Liver (tissue), 9 donors: ENCODE measurements around the gene RARRES1. TPM values are rescaled to one million over a fixed set of nuclear protein-coding genes. Genes with fewer than 3 reads are reported as not detected.

Source experiments
- DNase-seq: peaks from one replicate; pipeline ENCODE4 v3.0.0-alpha.2; 2017; ENCODE audit warnings: low spot score
- H3K27ac ChIP-seq, 2 donors: one replicate each; pipeline ENCODE4 v1.7.0; 2013; ENCODE audit warnings: inconsistent platforms in 2 of 2, low read length in 2 of 2, control low read depth in 1 of 2, low read depth in 1 of 2, mild to moderate bottlenecking in 1 of 2
- H3K27me3 ChIP-seq, 4 donors: one replicate each; pipeline versions ENCODE4 v1.6.1 to v1.7.0; 2013; ENCODE audit warnings: low read length in 3 of 4, inconsistent platforms in 1 of 4, mild to moderate bottlenecking in 1 of 4, moderate library complexity in 1 of 4; ENCODE audit not compliant: control insufficient read depth in 4 of 4, insufficient read depth in 4 of 4
- H3K36me3 ChIP-seq, 4 donors: one replicate each; pipeline versions ENCODE4 v1.6.1 to v1.7.0; 2013; ENCODE audit warnings: low read length in 3 of 4, mild to moderate bottlenecking in 3 of 4, low read depth in 1 of 4, moderate library complexity in 1 of 4; ENCODE audit not compliant: control insufficient read depth in 4 of 4, insufficient read depth in 3 of 4
- H3K4me1 ChIP-seq, 4 donors: one replicate each; pipeline versions ENCODE4 v1.6.1 to v1.7.0; 2013; ENCODE audit warnings: low read length in 3 of 4, mild to moderate bottlenecking in 3 of 4, moderate library complexity in 1 of 4; ENCODE audit not compliant: control insufficient read depth in 4 of 4, insufficient read depth in 4 of 4
- H3K4me3 ChIP-seq, 3 donors: one replicate each; pipeline versions ENCODE4 v1.6.1 to v1.7.0; 2013; ENCODE audit warnings: low read length in 3 of 3, control low read depth in 1 of 3, low read depth in 1 of 3, mild to moderate bottlenecking in 1 of 3
- H3K9ac ChIP-seq, 2 donors: one replicate each; pipeline ENCODE4 v1.7.0; 2013; ENCODE audit warnings: low read length in 2 of 2, mild to moderate bottlenecking in 2 of 2, moderate library complexity in 2 of 2, control low read depth in 1 of 2, low read depth in 1 of 2
- H3K9me3 ChIP-seq, 4 donors: one replicate each; pipeline versions ENCODE4 v1.6.1 to v1.7.0; 2013; ENCODE audit warnings: low read length in 3 of 4; ENCODE audit not compliant: control insufficient read depth in 4 of 4
- ATF3 ChIP-seq: IDR thresholded peaks from 2 replicates; pipeline ENCODE4 v1.6.1; 2016; ENCODE audit warnings: antibody characterized with exemption
- CTCF ChIP-seq: fragments of 150-350 bp; IDR thresholded peaks from 2 replicates; pipeline ENCODE4 v1.5.1; 2017; ENCODE audit warnings: improper control_type of control experiment, low read depth, low read length; ENCODE audit not compliant: missing input control
- EGR1 ChIP-seq, 2 donors: IDR thresholded peaks; 2 replicates each; pipeline ENCODE4 v1.6.1; 2016 to 2018; ENCODE audit warnings: antibody characterized with exemption in 2 of 2, low read depth in 2 of 2
- FOXA1 ChIP-seq: IDR thresholded peaks from 2 replicates; pipeline ENCODE4 v1.6.1; 2016; ENCODE audit warnings: antibody characterized with exemption
- FOXA2 ChIP-seq: IDR thresholded peaks from 2 replicates; pipeline ENCODE4 v1.6.1; 2016; ENCODE audit warnings: antibody characterized with exemption
- GABPA ChIP-seq, 2 donors: IDR thresholded peaks in 1 of 2; conservative IDR thresholded peaks in 1 of 2; 2 replicates each; pipeline ENCODE4 v1.6.1; 2016; ENCODE audit warnings: antibody characterized with exemption in 2 of 2, mild to moderate bottlenecking in 1 of 2, moderate library complexity in 1 of 2
- HNF4G ChIP-seq: IDR thresholded peaks from 2 replicates; pipeline ENCODE4 v1.6.1; 2016; ENCODE audit warnings: antibody characterized with exemption
- JUND ChIP-seq, 2 donors: IDR thresholded peaks; 2 replicates each; pipeline ENCODE4 v1.6.1; 2016; ENCODE audit warnings: antibody characterized with exemption in 2 of 2
- MAX ChIP-seq: IDR thresholded peaks from 2 replicates; pipeline ENCODE4 v1.6.1; 2016; ENCODE audit warnings: antibody characterized with exemption
- NR2F2 ChIP-seq: IDR thresholded peaks from 2 replicates; pipeline ENCODE4 v1.6.1; 2016; ENCODE audit warnings: antibody characterized with exemption
- RAD21 ChIP-seq, 2 donors: IDR thresholded peaks; 2 replicates each; pipeline ENCODE4 v1.6.1; 2016; ENCODE audit warnings: antibody characterized with exemption in 2 of 2, mild to moderate bottlenecking in 2 of 2
- REST ChIP-seq: IDR thresholded peaks from 2 replicates; pipeline ENCODE4 v1.6.1; 2016; ENCODE audit warnings: antibody characterized with exemption, mild to moderate bottlenecking
- RXRA ChIP-seq, 2 donors: IDR thresholded peaks; 2 replicates each; pipeline ENCODE4 v1.6.1; 2017 to 2018; ENCODE audit warnings: antibody characterized with exemption in 2 of 2, mild to moderate bottlenecking in 1 of 2
- SP1 ChIP-seq: IDR thresholded peaks from 2 replicates; pipeline ENCODE4 v1.6.1; 2018; ENCODE audit warnings: antibody characterized with exemption, mild to moderate bottlenecking
- TAF1 ChIP-seq: conservative IDR thresholded peaks from 2 replicates; pipeline ENCODE4 v1.6.1; 2016; ENCODE audit warnings: antibody characterized with exemption, mild to moderate bottlenecking
- YY1 ChIP-seq: IDR thresholded peaks from 2 replicates; pipeline ENCODE4 v1.6.1; 2016; ENCODE audit warnings: antibody characterized with exemption, mild to moderate bottlenecking
- ZBTB33 ChIP-seq: IDR thresholded peaks from 2 replicates; pipeline ENCODE4 v1.6.1; 2016; ENCODE audit warnings: antibody characterized with exemption
- WGBS: extraction: QIAGEN DNeasy Blood & Tissue Kit; methylation state at CpG from one replicate; pipeline ENCODE4 v1.1.7; 2013; 5-methylcytosine and 5-hydroxymethylcytosine counted together
- polyA plus RNA-seq, 2 donors: library from polyadenylated mRNA; stranded (reverse) in 1 of 2; unstranded in 1 of 2; fragments of 200-250 nt in 1 of 2; fragments of >200 nt in 1 of 2; fragmentation: Nextera tagmentation in 1 of 2; extraction: Ambion mirVana in 1 of 2; gene quantifications; one replicate each; pipeline versions ENCODE4 v1.2.1 to v1.2.3, GENCODE V29; 2013 to 2015
- total RNA-seq, 2 donors: library from RNA; depleted of rRNA; stranded (reverse); fragments of >200 nt; gene quantifications; one replicate each; pipeline ENCODE4 v1.2.3, GENCODE V29; 2014
- donor health status: healthy.
- donor health status: healthy.
- donor health status: healthy.
- donor health status: healthy.
- donor health status: healthy.

RARRES1 gene
- total and polyA plus RNA-seq, 4 donors, result 0.92 to 6.9 (median 2.4) TPM

- no peaks in the 10 kb centered on the region for H3K36me3 ChIP-seq
- H3K27ac ChIP-seq, result no peak overlapping the region
- WGBS, result 98% methylated on average over 6 of the region's 6 CpGs
- no peaks in the 10 kb centered on the region for H3K27me3 ChIP-seq
- H3K9me3 ChIP-seq, result no peaks in the 10 kb centered on the region
- no peak for TF ChIP-seq NR2F2
- TF ChIP-seq FOXA2, result no peak
- TF ChIP-seq EGR1 (IDR thresholded peaks at IDR 0.05; ENCODE audit: low read depth in 2 of 2), result no peak
- no peak for TF ChIP-seq TAF1
- TF ChIP-seq SP1, result no peak
- no peak for TF ChIP-seq ATF3
- no peak for TF ChIP-seq REST
- TF ChIP-seq MAX, result no peak
- no peak for TF ChIP-seq JUND (IDR thresholded peaks at IDR 0.05)
- no peak for TF ChIP-seq GABPA (IDR thresholded peaks at IDR 0.05 in 1 of 2, conservative IDR thresholded peaks at IDR 0.05 in 1 of 2)
- no peak for TF ChIP-seq CTCF
- no peak for TF ChIP-seq HNF4G
- TF ChIP-seq RAD21 (IDR thresholded peaks at IDR 0.05), result no peak
- TF ChIP-seq RXRA (IDR thresholded peaks at IDR 0.05), result no peak
- no peak for TF ChIP-seq ZBTB33
- no peak overlapping the region for H3K4me3 ChIP-seq
- H3K4me1 ChIP-seq, result no peaks in the 10 kb centered on the region
- H3K9ac ChIP-seq, result no peak overlapping the region
- DNase-seq, result no peak
Measured at GRCh38 chr3:158750016-158750415, 17.8 kb upstream of the RARRES1 start.

- no peaks in the 10 kb centered on the region for H3K9me3 ChIP-seq
- DNase-seq, result no peak
- H3K9ac ChIP-seq, result no peak overlapping the region
- no peaks in the 10 kb centered on the region for H3K27me3 ChIP-seq
- 93% methylated on average over 5 of the region's 5 CpGs for WGBS
- no peaks in the 10 kb centered on the region for H3K4me1 ChIP-seq
- H3K27ac ChIP-seq, result no peak overlapping the region
- no peak overlapping the region for H3K4me3 ChIP-seq
- H3K36me3 ChIP-seq, result no peaks in the 10 kb centered on the region
- TF ChIP-seq FOXA2 (no peak), ATF3 (no peak), FOXA1 (no peak), REST (no peak), CTCF (no peak), YY1 (no peak), JUND (IDR thresholded peaks at IDR 0.05) (no peak), RXRA (IDR thresholded peaks at IDR 0.05) (no peak), GABPA (IDR thresholded peaks at IDR 0.05 in 1 of 2, conservative IDR thresholded peaks at IDR 0.05 in 1 of 2) (no peak), EGR1 (IDR thresholded peaks at IDR 0.05; ENCODE audit: low read depth in 2 of 2) (no peak), MAX (no peak), SP1 (no peak)
Measured at GRCh38 chr3:158749526-158749925, 17.3 kb upstream of the RARRES1 start.
